ENCODE measurements around the gene PI16. TPM values are rescaled to one million over a fixed set of nuclear protein-coding genes. Genes with fewer than 3 reads are reported as not detected.

The PI16 gene
- total and polyA plus RNA-seq, 2 donors (not counting 1 experiment from before 2014, with no cell fraction given): 1.4 to 7.4 TPM

DNA sequence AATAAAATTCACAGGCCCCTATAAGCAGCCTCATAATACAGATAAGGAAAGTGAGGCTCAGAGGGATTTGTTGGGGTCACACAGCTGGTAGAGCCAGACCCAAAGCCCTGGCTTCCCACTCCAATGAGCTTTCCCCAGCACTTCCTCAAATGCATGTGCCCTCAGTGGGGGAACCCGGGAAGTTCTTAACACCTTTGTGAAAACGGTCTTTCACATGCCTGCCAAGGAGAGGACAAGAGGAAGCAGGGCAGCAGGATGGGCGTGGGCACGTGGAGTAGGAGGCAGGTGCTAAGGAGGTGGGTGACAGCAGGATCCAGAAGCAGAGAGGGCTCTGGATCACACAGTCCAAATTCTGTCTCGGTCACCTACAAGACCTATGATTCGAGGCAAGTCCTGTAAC lies 598 bp downstream of the PI16 start:
- Mint-ChIP-seq H3K27ac (peak overlapping the region; percentile 17), H3K4me3 (peak overlapping the region; percentile 72), H3K27me3 (no peaks in the 10 kb centered on the region), H3K4me1 (peaks cover 38% of the 10 kb centered on the region), H3K9me3 (ENCODE audit: insufficient read depth) (no peaks in the 10 kb centered on the region)
- no peak for ATAC-seq (ENCODE audit: low read depth)
- H3K4me1 ChIP-seq (ENCODE audit: control insufficient read depth in 2 of 2, insufficient read depth in 2 of 2, low read length in 2 of 2): peaks cover 27 to 33% of the 10 kb centered on the region in 2 donors
- H3K27ac ChIP-seq (ENCODE audit: low read length in 2 of 2): peak overlapping the region in 1 of 2 donors; percentile 7
- intact Hi-C loops (cut with micrococcal nuclease): no loop called here
- no peaks in the 10 kb centered on the region for H3K79me2 ChIP-seq (ENCODE audit: control insufficient read depth, insufficient read depth, low read length)
- WGBS (ENCODE audit: insufficient coverage): 13% methylated on average over 4 of the region's 6 CpGs
- H3K27me3 ChIP-seq (replicated peaks in 1 of 4; ENCODE audit: control extremely low read depth in 1 of 4, control insufficient read depth in 3 of 4, insufficient read depth in 4 of 4, low read length in 3 of 4): no peaks in the 10 kb centered on the region
- TF ChIP-seq, protein P1, sequence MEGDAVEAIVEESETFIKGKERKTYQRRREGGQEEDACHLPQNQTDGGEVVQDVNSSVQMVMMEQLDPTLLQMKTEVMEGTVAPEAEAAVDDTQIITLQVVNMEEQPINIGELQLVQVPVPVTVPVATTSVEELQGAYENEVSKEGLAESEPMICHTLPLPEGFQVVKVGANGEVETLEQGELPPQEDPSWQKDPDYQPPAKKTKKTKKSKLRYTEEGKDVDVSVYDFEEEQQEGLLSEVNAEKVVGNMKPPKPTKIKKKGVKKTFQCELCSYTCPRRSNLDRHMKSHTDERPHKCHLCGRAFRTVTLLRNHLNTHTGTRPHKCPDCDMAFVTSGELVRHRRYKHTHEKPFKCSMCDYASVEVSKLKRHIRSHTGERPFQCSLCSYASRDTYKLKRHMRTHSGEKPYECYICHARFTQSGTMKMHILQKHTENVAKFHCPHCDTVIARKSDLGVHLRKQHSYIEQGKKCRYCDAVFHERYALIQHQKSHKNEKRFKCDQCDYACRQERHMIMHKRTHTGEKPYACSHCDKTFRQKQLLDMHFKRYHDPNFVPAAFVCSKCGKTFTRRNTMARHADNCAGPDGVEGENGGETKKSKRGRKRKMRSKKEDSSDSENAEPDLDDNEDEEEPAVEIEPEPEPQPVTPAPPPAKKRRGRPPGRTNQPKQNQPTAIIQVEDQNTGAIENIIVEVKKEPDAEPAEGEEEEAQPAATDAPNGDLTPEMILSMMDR (IDR thresholded peaks at IDR 0.05): no peak
- TF ChIP-seq EZH2 (IDR thresholded peaks at IDR 0.05; ENCODE audit: borderline replicate concordance, insufficient read depth, low read depth, low read length, poor library complexity, severe bottlenecking): no peak
- DNase-seq: peak; percentile 40
- ChIA-PET CTCF (interaction anchor here (1.1 to 1.6 kb wide), 6 partner anchors 9 to 190 kb away, joined by 3 to 5 read pairs (median 4); no protein-coding TSS in a partner anchor), POLR2A (interaction anchor here (0.5 kb wide), 1 partner anchor 68 kb away, joined by 3 read pairs; no protein-coding TSS in a partner anchor)
- H3K36me3 ChIP-seq (replicated peaks in 1 of 2; ENCODE audit: control extremely low read depth in 1 of 2, control insufficient read depth in 1 of 2, extremely low read depth in 1 of 2, insufficient read depth in 2 of 2, low read length in 1 of 2): no peaks in the 10 kb centered on the region
- H2AFZ ChIP-seq (ENCODE audit: insufficient read depth, low read depth, low read length, poor library complexity, severe bottlenecking): no peak overlapping the region
- no peaks in the 10 kb centered on the region for H4K20me1 ChIP-seq (ENCODE audit: control insufficient read depth, insufficient read depth, low read length, poor library complexity, severe bottlenecking)
- peak overlapping the region; percentile 46 for H3K9ac ChIP-seq (ENCODE audit: low read length)
- no peaks in the 10 kb centered on the region for H3K9me3 ChIP-seq (ENCODE audit: control extremely low read depth in 1 of 3, control insufficient read depth in 2 of 3, insufficient read depth in 1 of 3, low read length in 2 of 3)
- H3K4me2 ChIP-seq (replicated peaks; ENCODE audit: low read depth, low read length, poor library complexity, severe bottlenecking): peak overlapping the region; percentile 70
- H3K4me3 ChIP-seq (ENCODE audit: control extremely low read depth in 1 of 5, extremely low read depth in 1 of 5, insufficient read depth in 1 of 5, low read depth in 2 of 5, low read length in 4 of 5): peak overlapping the region in 2 of 5 experiments; percentile 14 to 47

DNA sequence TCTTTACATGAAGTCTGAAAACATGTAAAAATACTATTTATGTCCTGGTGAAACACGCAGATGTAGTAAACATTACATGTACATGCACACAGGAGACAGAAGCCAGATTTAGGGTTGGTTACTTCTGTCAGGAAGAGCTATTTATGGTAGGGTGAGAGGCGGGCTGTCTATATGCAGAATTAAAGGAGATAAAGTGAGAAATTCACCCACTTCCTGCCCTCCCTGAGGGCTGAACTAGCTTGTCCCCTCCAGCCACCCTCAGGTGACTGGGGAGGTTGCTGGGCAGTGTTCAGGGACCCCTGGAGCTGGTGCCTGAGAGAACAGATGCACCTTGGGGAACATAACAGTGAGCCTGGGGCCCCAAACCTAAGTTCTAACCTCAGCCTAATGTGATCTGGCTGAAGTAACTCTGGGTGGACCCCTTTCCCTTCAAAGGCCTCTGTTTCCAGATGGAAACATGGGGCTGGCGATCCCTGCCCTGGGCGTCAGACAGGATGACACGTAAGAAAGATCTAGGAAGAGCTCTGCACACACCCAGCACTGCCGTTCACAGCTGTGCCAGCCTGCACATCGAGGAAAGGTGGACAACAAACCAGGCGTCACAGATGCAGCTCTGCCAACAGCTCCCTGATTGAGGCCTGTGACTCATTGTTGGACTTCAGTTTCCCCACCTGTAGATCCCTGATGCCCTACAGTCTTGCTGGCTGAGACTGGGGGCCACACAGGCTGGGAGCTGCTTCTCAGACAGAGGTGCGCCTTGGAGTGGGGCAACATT lies 1.3 kb downstream of the PI16 start:
- H3K9me3 ChIP-seq (ENCODE audit: control extremely low read depth in 1 of 3, control insufficient read depth in 2 of 3, insufficient read depth in 1 of 3, low read length in 2 of 3): no peaks in the 10 kb centered on the region
- peak overlapping the region; percentile 46 for H3K9ac ChIP-seq (ENCODE audit: low read length)
- H2AFZ ChIP-seq (ENCODE audit: insufficient read depth, low read depth, low read length, poor library complexity, severe bottlenecking): no peak overlapping the region
- Mint-ChIP-seq H3K27ac (peak overlapping the region; percentile 63), H3K4me1 (peaks cover 38% of the 10 kb centered on the region), H3K27me3 (no peaks in the 10 kb centered on the region), H3K4me3 (peak overlapping the region; percentile 72), H3K9me3 (ENCODE audit: insufficient read depth) (no peaks in the 10 kb centered on the region)
- peaks cover 27 to 33% of the 10 kb centered on the region in 2 donors for H3K4me1 ChIP-seq (ENCODE audit: control insufficient read depth in 2 of 2, insufficient read depth in 2 of 2, low read length in 2 of 2)
- 79% methylated on average over 7 of the region's 9 CpGs for WGBS (ENCODE audit: insufficient coverage)
- H4K20me1 ChIP-seq (ENCODE audit: control insufficient read depth, insufficient read depth, low read length, poor library complexity, severe bottlenecking): no peaks in the 10 kb centered on the region
- no peaks in the 10 kb centered on the region for H3K36me3 ChIP-seq (replicated peaks in 1 of 2; ENCODE audit: control extremely low read depth in 1 of 2, control insufficient read depth in 1 of 2, extremely low read depth in 1 of 2, insufficient read depth in 2 of 2, low read length in 1 of 2)
- no peak for DNase-seq
- no peaks in the 10 kb centered on the region for H3K79me2 ChIP-seq (ENCODE audit: control insufficient read depth, insufficient read depth, low read length)
- no peak for ATAC-seq (ENCODE audit: low read depth)
- peak overlapping the region; percentile 70 for H3K4me2 ChIP-seq (replicated peaks; ENCODE audit: low read depth, low read length, poor library complexity, severe bottlenecking)
- H3K27ac ChIP-seq (ENCODE audit: low read length in 2 of 2): no peak overlapping the region
- POLR2A ChIA-PET: interaction anchor here (0.5 to 1.2 kb wide), 2 partner anchors 30 to 69 kb away, joined by 3 to 4 read pairs; partner anchors contain the start of gene MTCH1
- CTCF ChIA-PET: interaction anchor here (1.0 to 1.6 kb wide), 4 partner anchors 22 to 341 kb away, joined by 3 to 5 read pairs (median 4); no protein-coding TSS in a partner anchor
- intact Hi-C loops (cut with micrococcal nuclease): no loop called here
- H3K4me3 ChIP-seq (ENCODE audit: control extremely low read depth in 1 of 5, extremely low read depth in 1 of 5, insufficient read depth in 1 of 5, low read depth in 2 of 5, low read length in 4 of 5): peak overlapping the region in 2 of 5 experiments; percentile 6 to 14
- TF ChIP-seq EZH2 (IDR thresholded peaks at IDR 0.05; ENCODE audit: borderline replicate concordance, insufficient read depth, low read depth, low read length, poor library complexity, severe bottlenecking): no peak
- TF ChIP-seq, protein P1 (IDR thresholded peaks at IDR 0.05): no peak
- H3K27me3 ChIP-seq (replicated peaks in 1 of 4; ENCODE audit: control extremely low read depth in 1 of 4, control insufficient read depth in 3 of 4, insufficient read depth in 4 of 4, low read length in 3 of 4): no peaks in the 10 kb centered on the region

Data from B cell (primary cell).